ENCODE measurements around the gene SPATA2L.

SPATA2L gene

GRCh38 chr16:89701425-89702406 lies at the start of gene SPATA2L:
Gene SPATA2L, minus strand, starts transcription at chr16:89701705. Its CDS starts 473 bp downstream, at chr16:89701232.
- DNase-seq (ENCODE audit: low read depth in 3 of 3, low spot score in 1 of 3), result peak; percentile 95 to 97 (median 96)

- DNase-seq (ENCODE audit: low read depth in 3 of 3, low spot score in 1 of 3), result no peak
Observed at GRCh38 chr16:89749637-89750036, 48.1 kb upstream of the SPATA2L start.

- no peak for DNase-seq (ENCODE audit: low read depth in 3 of 3, low spot score in 1 of 3)
Observed at GRCh38 chr16:89748921-89749320, 47.4 kb upstream of the SPATA2L start.

- DNase-seq (ENCODE audit: low read depth in 3 of 3, low spot score in 1 of 3), result no peak
Observed at GRCh38 chr16:89748076-89748475, 46.6 kb upstream of the SPATA2L start.

GRCh38 chr16:89746043-89746442 lies 44.5 kb upstream of the SPATA2L start:
- no peak for DNase-seq (ENCODE audit: low read depth in 3 of 3, low spot score in 1 of 3)

- DNase-seq (ENCODE audit: low read depth in 3 of 3, low spot score in 1 of 3), result no peak
Observed at GRCh38 chr16:89744813-89745212, 43.3 kb upstream of the SPATA2L start.

DNA sequence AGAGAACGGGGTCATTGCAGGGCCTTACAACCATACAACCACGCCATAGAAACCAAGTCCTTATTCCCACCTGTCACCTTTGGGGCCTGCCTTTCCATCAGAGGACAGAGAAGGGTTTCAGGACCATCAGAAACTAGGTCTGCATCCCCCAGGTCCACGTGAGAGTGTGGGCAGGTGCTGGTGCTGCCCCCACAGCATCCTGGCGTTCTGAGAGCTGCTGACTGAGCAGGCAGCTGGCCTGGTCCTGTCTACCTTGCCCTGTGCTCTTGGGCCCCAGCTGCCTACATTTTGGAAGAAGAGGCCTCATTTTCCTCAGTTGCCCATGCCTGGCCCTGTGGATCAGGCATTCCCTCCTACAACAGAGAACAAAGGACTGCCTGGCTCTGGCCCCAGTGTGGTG lies 41.4 kb upstream of the SPATA2L start:
- no peak for DNase-seq (ENCODE audit: low read depth in 3 of 3, low spot score in 1 of 3)

DNA sequence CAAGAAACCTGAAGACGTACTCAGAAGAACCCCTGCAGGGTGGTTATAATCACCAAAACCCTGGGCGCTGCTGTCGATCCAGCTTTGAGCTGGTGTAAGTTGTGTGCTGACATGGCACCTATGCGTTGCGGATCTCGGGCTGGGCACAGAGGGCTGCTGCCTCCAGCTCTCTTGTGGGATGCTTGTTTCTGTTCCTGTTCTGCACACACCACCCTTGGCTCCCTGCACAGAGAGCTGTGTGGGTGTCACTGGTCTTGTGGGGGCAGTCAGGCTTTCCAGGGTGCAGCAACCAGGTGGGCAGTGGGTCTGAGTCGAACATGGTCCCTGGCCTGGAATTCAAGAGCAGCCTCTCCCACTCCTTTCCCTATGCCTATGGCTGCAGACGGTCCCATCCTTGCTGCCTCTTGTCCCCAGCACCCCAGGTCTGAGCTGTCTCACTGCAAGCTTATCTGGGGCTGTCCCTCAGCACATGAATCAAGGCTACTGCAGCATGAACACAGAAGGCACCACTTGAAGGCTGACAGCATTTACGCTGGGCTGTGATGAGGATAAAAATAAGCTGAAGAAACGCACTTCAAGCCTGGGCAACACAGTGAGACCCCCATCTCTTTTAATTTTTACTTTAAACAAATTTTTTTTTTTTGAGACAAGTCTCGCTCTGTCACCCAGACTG lies 40.0 kb upstream of the SPATA2L start:
- no peak for DNase-seq (ENCODE audit: low read depth in 3 of 3, low spot score in 1 of 3)

GRCh38 chr16:89739383-89739782 lies 37.9 kb upstream of the SPATA2L start:
- DNase-seq (ENCODE audit: low read depth in 3 of 3, low spot score in 1 of 3), result no peak

- DNase-seq (ENCODE audit: low read depth in 3 of 3, low spot score in 1 of 3), result no peak
Observed at GRCh38 chr16:89738538-89739317, 37.2 kb upstream of the SPATA2L start.

DNA sequence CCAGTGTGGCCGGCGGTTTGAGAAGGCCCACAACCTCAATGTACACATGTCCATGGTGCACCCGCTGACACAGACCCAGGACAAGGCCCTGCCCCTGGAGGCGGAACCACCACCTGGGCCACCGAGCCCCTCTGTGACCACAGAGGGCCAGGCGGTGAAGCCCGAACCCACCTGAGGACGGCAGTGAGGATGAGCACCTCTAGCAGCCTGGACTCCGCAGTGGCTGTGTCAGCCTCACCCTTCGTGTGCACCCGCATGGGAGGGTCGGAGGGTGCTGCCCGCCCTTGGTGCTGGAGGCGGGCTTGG lies 36.5 kb upstream of the SPATA2L start:
- no peak for DNase-seq (ENCODE audit: low read depth in 3 of 3, low spot score in 1 of 3)

DNA sequence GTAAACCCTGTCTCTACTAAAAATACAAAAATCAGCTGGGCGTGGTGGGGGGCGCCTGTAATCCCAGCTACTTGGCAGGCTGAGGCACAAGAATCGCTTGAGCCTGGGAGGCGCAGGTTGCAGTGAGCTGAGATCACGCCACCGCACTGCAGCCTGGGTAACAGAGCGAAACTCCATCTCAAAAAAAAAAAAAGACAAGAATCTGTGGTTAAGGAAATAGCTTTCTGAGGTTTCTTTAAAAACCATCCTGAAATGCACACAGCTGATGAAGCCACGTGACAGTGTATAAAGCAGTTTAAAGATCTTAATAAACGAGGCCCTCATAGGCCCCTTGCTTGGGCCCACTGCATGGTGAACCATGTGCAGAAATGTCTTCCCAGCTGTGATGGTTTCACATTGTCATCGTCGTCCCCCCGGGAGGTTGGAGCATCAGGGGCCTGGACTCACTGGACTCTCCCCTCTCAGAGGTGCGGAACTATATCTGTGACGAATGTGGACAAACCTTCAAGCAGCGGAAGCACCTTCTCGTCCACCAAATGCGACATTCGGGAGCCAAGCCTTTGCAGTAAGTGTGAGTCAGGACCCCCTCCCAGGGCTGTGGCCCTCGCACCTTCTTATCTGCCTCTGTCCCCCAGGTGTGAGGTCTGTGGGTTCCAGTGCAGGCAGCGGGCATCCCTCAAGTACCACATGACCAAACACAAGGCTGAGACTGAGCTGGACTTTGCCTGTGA lies 36.0 kb upstream of the SPATA2L start:
- no peak for DNase-seq (ENCODE audit: low read depth in 3 of 3, low spot score in 1 of 3)

DNA sequence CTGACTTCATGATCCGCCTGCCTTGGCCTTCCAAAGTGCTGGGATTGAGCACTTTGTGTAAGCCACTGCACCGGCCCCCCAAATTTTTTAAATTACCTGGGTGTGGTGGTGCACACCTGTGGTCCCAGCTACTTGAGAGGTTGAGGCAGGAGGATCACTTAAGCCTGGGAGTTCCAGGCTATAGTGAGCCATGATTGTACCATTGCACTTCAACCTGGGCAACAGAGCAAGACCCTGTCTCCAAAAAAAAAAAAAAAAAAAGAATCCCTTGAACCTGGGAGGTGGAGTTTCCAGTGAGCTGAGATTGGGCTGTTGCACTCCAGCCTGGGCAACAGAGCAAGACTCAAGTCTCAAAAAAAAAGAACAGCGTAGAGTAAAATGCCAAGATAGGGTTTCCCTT lies 35.0 kb upstream of the SPATA2L start:
- DNase-seq (ENCODE audit: low read depth in 3 of 3, low spot score in 1 of 3), result no peak

GRCh38 chr16:89733792-89734191 lies 32.3 kb upstream of the SPATA2L start:
- DNase-seq (ENCODE audit: low read depth in 3 of 3, low spot score in 1 of 3), result no peak

DNA sequence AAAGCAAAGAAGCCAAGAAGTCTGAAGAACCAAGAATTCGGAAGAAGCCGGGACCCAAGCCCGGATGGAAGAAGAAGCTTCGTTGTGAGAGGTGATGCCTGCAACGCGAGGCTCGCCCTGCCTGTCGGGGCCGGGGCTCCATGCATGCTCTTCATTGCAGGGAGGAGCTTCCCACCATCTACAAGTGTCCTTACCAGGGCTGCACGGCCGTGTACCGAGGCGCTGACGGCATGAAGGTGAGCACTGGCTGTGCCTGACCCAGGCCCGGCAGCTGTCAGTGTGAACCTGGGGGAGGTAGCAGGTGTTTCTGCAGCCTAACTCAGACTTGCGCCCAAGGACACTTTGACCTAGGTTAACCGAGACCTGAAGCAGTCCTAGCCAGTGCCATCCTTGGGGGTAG lies 31.8 kb upstream of the SPATA2L start:
- DNase-seq (ENCODE audit: low read depth in 3 of 3, low spot score in 1 of 3), result no peak

DNA sequence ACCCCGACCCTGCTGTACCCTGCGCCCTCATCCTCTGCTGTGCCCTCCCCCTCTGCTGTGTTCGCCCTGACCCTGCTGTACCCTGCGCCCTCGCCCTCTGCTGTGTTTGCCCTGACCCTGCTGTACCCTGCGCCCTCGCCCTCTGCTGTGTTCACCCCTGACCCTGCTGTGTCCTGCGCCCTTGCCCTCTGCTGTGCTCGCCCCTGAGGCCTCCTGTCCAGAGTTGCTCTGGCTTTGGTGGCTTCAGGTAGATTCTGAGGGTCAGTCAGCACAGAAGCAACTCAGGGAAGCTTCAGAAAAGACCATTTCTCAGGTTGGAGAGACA lies 31.4 kb upstream of the SPATA2L start:
- DNase-seq (ENCODE audit: low read depth in 3 of 3, low spot score in 1 of 3), result no peak

GRCh38 chr16:89732142-89732917 lies 30.8 kb upstream of the SPATA2L start:
- no peak for DNase-seq (ENCODE audit: low read depth in 3 of 3, low spot score in 1 of 3)

DNA sequence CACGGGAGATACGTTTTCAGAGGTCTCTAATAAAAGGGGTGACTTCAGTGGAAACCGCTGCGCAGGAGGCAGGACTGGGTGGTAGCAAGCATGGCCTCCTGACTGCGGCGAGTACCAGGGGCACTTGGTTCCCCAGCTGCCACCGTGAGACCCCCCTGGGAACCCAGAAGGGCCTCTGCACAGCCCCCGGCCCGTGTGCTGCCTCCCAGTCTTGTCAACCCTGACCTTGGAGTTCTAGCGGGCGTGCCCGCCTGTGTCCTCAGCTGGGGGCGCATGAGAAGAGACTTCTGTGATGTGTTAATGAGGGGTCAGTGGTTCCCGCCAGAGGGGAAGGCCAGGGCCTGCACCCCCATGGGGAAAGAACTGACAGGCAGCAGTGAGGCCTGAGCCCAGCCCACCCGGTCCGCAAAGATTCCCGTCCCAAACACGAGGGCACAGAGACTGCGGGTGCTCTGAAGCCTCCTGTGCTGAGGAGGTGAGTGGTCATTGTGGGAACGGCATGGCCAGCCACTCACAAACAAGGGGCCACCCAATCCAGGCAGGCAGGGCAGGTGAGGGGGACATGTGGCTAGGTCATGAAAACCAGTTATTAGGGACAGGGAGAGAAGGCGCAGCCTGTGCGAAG lies 29.2 kb upstream of the SPATA2L start:
- no peak for DNase-seq (ENCODE audit: low read depth in 3 of 3, low spot score in 1 of 3)

GRCh38 chr16:89729863-89730593 lies 28.5 kb upstream of the SPATA2L start:
- no peak for DNase-seq (ENCODE audit: low read depth in 3 of 3, low spot score in 1 of 3)

Measured in stimulated activated CD4-positive, alpha-beta T cell treated with anti-CD3 and anti-CD28 coated beads, TNF-alpha, amount 100 ng/mL, for 1 hour (primary cell).